ENCODE results near the gene RRAGD.

The RRAGD gene

GRCh38 chr6:89412071-89413005 lies at the start of gene RRAGD:
Gene RRAGD, minus strand, starts transcription at chr6:89412273. Its CDS starts 280 bp downstream, at chr6:89411993.
- TF ChIP-seq CTCF (IDR thresholded peaks at IDR 0.05; ENCODE audit: low read depth, low read length, missing control alignments) = no peak
- H3K4me3 ChIP-seq (ENCODE audit: low read depth, low read length) = peak within 1 kb of the TSS; percentile 90
- DNase-seq (ENCODE audit: low read depth) = no peak

- TF ChIP-seq CTCF (IDR thresholded peaks at IDR 0.05; ENCODE audit: low read depth, low read length, missing control alignments) = no peak
- DNase-seq (ENCODE audit: low read depth) = no peak
- no peak overlapping the region for H3K4me3 ChIP-seq (ENCODE audit: low read depth, low read length)
Measured at GRCh38 chr6:89460713-89461112, 48.6 kb upstream of the RRAGD start.

- no peak for DNase-seq (ENCODE audit: low read depth)
- no peak overlapping the region for H3K4me3 ChIP-seq (ENCODE audit: low read depth, low read length)
- TF ChIP-seq CTCF (IDR thresholded peaks at IDR 0.05; ENCODE audit: low read depth, low read length, missing control alignments) = no peak
Measured at GRCh38 chr6:89459501-89459900, 47.4 kb upstream of the RRAGD start.

- no peak for DNase-seq (ENCODE audit: low read depth)
- TF ChIP-seq CTCF (IDR thresholded peaks at IDR 0.05; ENCODE audit: low read depth, low read length, missing control alignments) = no peak
- no peak overlapping the region for H3K4me3 ChIP-seq (ENCODE audit: low read depth, low read length)
Measured at GRCh38 chr6:89458704-89459103, 46.6 kb upstream of the RRAGD start.

- H3K4me3 ChIP-seq (ENCODE audit: low read depth, low read length) = no peak overlapping the region
- TF ChIP-seq CTCF (IDR thresholded peaks at IDR 0.05; ENCODE audit: low read depth, low read length, missing control alignments) = no peak
- no peak for DNase-seq (ENCODE audit: low read depth)
Measured at GRCh38 chr6:89454300-89454699, 42.2 kb upstream of the RRAGD start.

GRCh38 chr6:89452281-89452680 lies 40.2 kb upstream of the RRAGD start:
- no peak for TF ChIP-seq CTCF (IDR thresholded peaks at IDR 0.05; ENCODE audit: low read depth, low read length, missing control alignments)

GRCh38 chr6:89449193-89449592 lies 37.1 kb upstream of the RRAGD start:
- DNase-seq (ENCODE audit: low read depth) = no peak
- no peak overlapping the region for H3K4me3 ChIP-seq (ENCODE audit: low read depth, low read length)
- TF ChIP-seq CTCF (IDR thresholded peaks at IDR 0.05; ENCODE audit: low read depth, low read length, missing control alignments) = no peak

More at GRCh38 chr6:89452281-89452680, 40.2 kb upstream of the RRAGD start:
- H3K4me3 ChIP-seq (ENCODE audit: low read depth, low read length) = no peak overlapping the region
- no peak for DNase-seq (ENCODE audit: low read depth)

Data from GM12864 (cell line).